Activated CD4-positive, CD25-positive, alpha-beta regulatory T cell treated with anti-CD3 and anti-CD28 coated beads, Interleukin-2, amount 50 U/mL, for 72 hours (primary cell): Measurements from ENCODE around the gene SEPHS1.
"Not testable (repeated sequence)": the region's sequence is repeated elsewhere in the genome, so short reads cannot be mapped to it uniquely, and the experiment has no call there.

Experiments used
- DNase-seq: peaks from one replicate; pipeline ENCODE4 v3.0.0; 2021

Gene SEPHS1, protein sequence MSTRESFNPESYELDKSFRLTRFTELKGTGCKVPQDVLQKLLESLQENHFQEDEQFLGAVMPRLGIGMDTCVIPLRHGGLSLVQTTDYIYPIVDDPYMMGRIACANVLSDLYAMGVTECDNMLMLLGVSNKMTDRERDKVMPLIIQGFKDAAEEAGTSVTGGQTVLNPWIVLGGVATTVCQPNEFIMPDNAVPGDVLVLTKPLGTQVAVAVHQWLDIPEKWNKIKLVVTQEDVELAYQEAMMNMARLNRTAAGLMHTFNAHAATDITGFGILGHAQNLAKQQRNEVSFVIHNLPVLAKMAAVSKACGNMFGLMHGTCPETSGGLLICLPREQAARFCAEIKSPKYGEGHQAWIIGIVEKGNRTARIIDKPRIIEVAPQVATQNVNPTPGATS

DNA sequence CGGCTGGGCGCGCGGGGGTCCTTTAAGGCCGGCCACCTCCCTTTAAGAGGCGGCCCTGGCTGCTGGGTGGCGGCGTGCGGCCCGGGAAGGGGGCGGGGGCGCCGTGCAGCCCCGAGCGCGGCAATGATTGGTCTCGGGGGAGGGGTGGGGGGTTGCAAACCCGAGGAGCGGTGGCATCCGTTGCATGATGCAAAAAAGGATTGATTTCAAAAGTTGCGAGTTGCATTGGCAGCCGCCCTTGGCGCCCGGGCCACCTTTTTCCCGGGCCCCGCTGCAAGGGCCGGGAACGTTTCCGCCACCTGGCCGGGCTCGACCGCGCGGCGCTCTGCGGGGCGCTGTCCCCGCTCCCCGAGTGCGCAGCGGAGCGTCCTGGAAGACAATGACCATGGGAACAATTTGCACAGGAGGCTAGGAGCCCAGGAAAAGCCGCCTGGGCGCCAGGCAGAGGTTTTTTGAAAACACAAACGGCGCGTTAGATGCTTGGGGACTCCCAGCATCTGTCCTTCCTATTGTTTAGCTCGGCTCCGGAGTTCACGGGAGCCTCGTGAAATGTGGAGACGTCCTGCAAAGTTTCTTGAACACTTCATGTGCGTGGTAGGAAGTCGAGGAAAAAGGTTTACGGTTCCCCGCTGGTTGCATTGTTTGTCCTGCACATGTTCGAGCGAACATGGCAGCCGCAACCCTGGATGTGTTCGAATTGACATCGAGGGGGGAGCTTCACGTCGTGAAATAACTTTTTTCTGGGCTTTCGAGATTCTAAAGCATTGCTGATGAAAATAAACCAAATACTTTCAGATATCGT lies at the start of gene SEPHS1:
Gene SEPHS1 (minus strand): TSS at position 78 of the 802 bp plus-strand sequence. CDS start 3,343 bp downstream, outside the sequence.
- DNase-seq = peak; percentile 69

DNA sequence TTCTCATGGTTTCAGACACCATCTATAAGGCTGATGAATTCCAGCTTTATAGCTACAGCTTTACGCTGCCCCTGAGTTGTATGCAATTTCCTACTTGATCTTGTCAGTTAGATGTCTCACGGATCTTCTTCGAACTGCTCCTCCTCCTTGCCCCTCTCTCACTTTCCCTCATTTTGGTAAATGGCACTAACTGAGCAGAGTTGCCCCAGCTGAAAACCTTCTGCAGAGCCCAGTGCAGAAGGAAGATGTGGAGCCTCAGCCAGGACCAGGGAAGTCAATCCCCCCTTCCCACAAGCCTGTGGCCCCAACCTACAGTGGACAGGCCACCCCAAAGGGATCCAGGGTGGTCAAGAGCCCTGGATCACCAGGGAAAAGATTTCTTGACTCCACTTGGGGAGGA lies 49.0 kb upstream of the SEPHS1 start:
- DNase-seq = no peak

DNA sequence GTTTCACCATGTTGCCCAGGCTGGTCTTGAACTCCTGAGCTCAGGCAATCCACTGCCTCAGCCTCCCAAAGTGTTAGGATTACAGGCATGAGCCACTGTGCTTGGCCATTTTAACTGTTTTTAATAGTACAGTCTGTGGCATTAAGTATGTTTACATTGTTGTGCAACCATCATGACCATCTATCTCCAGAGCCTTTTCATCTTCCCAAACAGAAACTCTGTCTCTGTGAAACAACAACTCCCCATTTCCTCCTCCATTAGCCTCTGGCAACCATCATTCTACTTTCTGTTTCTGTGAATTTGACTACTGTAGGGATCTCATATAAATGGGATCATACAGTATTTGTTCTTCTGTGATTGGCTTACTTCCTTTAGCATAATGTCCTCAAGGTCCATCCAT lies 48.3 kb upstream of the SEPHS1 start:
- DNase-seq = no peak

DNA sequence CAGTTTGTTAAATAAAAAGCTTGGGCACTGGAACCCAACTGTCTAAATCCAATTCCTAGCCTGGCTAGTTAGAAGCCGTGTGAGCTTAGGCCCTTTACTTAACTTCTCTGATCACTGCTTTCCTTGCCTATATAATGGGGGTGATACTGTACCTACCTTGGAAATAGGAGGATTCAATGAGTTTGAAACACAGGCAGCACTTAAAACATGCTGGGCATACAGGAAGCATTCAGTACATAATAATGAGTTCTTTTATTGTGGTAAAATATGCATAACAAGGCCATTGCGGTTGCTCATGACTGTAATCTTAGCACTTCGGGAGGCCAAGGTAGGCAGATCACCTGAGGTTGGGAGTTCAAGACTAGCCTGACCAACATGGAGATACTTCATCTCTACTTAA lies 47.4 kb upstream of the SEPHS1 start:
- DNase-seq = no peak

DNA sequence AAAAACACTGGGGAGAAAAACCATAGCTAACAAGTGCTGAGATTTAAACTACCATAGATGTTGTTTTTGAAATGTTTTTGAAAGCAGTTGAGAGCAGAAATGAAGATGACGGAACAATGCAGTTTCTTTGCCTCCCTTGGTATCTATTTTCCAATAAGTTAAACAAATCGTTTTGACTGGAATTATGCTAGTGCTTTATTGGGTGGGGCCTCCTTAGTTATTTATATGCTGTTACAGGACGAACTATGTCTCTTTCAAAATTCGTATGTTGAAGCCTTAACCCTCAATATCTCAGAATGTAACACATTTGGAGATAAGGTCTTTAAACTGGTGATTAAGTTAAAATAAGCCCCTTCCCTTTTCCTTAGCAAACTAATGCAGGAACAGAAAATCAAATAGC lies 45.5 kb upstream of the SEPHS1 start:
- no peak for DNase-seq

DNA sequence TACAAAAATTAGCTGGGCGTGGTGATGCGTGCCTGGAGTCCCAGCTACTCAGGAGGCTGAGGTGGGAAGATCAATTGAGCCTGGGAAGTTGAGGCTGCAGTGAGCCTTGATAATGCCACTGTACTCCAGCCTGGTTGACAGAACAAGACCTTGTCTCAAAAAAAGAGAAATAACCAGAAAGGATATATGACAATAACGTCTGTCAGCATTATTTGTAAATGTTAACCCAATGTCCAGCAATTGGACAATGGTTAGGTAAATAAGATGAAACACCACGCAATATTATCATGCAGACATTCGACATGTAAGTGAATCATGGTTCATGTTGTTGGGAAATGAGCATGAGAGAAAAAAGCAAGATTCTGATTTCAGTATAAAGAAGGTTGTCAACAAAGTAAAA lies 44.6 kb upstream of the SEPHS1 start:
- no peak for DNase-seq

DNA sequence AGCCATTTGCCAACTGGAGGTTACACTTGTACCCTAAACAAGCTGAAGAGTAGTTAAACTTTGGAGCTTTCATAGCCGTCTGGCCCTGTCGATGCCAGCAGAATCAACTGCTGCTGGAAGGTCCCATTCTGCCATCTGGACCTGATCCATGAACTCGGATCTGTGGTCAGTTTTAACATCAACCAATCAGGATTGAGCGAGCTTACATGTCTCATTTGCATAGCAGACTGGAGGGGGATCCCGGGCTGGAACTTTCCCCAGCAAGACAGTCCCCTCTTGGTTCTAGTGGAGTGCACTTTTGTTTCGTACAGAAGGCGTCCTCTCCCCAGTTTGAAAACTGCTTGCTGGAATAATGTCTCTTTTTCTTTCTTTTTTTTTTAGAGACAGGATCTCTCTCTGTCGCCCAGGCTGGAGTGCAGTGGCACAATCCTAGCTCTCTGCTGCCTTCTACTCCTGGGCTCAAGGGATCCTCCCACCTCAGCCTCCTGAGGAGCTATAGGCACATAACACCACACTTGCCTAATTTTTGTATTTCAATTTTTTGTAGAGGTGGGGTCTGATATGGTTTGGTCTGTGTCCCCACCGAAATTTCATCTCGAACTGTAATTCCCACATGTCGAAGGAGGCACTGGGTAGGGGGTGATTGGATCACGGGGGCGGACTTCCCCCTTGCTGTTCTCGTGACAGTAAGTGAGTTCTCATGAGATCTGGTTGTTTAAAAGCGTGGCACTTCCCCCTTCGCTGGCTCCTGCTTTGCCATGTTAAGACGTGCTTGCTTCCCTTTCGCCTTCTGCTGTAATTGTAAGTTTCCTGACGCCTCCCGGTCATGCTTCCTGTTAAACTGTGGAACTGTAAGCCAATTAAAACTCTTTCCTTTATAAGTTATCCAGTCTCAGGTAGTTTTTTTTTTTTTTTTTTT lies 42.8 kb upstream of the SEPHS1 start:
- DNase-seq = no peak

DNA sequence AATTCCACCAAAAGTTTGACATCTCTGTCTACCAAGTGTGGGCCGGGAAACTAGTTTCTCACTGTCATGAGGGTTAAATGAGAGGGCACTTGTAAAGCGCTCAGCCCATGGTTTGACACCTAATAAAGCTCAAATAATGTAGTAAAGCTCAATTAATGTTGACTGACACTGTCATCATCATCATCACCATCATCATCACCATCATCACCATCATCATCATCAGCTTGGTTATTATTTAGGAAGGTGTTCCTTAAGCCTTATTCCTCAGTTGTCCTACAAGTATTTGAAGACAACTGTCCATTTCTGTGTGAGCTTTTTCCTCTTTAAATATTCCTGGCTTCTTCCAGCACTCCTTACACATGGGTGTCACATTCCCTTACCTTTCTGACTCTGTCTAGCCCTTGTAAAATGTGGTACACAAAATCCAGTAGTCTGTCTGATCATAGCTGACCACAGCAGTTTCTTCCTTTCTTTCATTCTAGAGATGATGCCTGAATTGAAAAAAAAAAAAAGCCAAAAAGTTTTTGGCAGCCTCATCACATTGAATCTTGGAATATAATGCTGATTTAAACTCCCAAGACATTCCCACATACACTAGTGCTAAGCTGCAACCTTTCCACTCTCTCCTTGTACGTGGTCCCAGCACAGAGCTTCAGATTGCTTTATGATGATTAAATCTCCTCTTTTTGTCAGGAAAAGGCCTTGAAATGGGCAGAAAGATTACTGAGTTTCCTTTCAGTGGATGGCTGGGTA lies 40.6 kb upstream of the SEPHS1 start:
- no peak for DNase-seq

DNA sequence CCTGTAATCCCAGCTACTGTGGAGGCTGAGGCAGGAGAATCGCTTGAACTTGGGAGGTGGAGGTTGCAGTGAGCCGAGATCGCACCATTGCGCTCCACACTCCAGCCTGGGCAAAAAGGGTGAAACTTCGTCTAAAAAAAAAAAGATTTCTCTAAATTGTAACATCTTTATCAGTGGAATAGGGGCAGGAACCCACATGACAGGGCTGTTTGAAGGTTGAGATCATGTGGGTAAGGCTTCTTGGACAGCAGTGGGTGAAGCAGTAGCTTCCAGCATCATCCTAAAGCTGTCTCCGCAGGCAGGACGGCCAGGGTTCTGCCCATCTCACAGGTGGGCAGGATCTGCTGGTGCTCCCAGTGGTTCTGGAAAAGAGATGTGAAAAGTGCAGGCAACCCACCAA lies 37.9 kb upstream of the SEPHS1 start:
- no peak for DNase-seq

DNA sequence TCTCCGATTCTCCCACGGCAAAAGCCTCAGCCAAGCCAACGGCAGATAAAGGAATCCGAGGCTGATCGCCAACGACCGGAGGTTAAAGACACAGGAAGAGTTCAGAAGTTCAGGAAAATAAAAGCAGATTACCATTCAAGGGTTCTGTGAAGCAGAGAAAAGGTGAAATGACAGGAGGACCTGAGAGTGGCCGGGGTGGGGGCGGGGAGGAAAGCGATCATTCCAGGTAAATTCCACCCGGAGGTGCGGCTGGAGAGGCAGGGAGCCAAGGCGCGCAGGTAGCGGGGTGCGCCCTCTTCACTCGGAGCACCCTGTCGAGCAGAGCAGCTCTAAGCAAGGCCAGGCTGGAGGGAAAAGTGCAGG lies 35.3 kb upstream of the SEPHS1 start:
- DNase-seq = no peak

DNA sequence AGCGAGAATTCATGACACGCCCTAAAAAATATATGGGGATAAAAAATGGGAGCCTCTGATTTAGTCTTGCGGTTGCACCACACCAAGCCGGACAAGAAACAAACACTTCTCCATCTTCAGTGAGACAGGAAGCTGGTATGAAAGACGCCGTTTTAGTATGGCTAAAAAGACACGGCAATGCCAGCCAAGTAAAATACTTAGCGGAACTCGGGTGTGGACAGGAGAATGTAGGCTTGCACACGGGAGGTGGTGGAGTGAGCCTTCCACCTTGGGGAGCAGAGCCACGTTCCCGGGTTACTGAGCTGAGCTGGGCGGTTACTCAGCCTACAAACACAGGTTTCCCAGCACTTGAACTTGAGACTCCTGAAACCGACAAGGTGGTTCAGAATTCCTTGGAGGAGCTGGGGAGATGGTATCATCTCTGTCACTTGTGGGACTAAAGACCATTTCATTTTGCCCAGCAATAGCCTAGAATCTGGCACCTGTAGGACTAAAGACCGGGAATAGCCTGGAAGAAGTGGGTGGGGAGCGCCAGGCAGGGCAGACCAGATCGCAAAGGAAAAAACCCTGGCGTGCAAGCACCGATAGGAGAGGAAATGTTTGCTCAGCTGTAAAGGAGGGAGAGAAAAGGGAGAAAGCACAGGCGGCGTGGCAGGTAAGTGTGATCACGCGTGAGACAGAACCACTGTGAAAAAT lies 34.8 kb upstream of the SEPHS1 start:
- no peak for DNase-seq

DNA sequence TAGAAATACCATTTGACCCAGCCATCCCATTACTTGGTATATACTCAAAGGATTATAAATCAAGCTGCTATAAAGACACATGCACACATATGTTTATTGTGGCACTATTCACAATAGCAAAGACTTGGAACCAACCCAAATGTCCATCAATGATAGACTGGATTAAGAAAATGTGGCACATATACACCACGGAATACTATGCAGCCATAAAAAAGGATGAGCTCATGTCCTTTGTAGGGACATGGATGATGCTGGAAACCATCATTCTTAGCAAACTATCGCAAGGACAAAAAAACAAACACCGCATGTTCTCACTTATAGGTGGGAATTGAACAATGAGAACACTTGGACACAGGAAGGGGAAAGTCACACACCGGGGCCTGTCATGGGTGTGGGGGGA lies 31.0 kb upstream of the SEPHS1 start:
- DNase-seq = not testable (repeated sequence)

DNA sequence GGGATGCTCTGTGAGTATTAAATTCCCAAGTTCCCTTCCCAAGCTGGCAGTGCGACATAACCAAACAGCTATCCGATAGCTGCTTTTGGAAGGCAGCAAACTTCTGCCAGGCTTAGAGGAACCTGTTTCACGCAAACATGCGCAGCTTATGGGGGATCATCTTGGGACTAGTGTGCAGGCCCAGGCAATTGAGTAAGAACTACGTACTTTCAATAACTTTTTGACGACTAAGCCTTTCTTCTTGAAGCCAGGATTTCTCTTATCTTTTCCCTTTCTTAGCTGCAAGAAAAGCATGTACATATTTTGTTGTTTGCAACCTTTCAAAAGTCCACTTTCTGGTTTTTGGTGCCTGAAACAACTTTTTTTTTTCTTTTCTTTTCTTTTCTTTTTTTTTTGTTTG lies 28.7 kb upstream of the SEPHS1 start:
- DNase-seq = no peak

DNA sequence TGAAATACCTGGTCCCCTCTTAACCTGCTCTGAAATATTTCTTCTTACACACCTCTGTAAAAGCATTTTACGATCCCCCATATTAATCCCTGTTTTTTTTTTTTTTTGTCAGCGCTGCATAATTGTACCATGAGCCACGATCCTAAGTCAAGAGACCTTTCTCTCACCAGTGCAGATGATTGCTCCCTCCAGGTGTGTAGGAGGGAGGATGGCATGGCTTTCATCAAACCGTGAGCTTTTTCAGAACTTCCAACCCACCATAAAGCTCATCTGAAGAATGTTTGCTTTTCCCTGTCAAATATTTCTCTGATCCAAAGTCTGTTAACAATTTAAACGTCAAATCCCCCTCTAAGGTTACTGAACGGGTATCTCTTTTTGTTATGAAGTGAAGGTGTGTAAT lies 28.2 kb upstream of the SEPHS1 start:
- DNase-seq = no peak

DNA sequence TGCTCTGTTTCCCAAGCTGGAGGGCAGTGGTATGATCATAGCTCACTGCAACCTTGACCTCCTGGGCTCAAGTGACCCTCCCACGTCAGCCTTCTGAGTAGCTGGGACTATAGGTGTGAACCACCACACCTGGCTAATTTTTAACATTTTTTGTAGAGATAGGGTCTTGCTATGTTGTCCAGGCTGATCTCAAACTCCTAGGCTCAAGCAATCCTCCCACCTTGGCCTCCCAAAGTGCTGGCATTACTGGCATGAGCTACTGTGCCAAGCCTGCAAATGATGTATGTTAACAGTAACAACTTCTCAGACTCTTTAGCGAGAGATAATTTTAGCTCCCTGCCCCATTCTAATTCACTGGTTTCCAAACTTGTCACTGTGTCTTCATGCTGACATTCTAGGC lies 27.7 kb upstream of the SEPHS1 start:
- DNase-seq = no peak

DNA sequence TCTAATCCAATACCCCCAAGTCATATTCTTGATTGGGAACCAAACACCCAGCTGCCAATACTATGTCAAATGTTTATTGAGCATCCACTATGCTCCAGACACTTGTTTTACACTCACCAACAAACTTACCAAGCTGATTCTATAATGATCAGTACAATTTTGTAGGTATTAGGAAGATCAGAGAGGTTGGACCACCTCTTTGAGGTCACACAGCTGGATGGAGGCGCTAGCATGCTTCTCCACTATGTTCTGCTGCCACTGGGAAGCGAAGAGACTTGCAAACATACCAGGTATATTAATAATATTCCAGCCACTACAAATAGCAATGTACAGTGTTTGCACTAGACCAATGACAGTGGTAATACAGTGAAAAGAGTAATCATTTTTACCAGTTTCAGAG lies 25.6 kb upstream of the SEPHS1 start:
- DNase-seq = no peak

DNA sequence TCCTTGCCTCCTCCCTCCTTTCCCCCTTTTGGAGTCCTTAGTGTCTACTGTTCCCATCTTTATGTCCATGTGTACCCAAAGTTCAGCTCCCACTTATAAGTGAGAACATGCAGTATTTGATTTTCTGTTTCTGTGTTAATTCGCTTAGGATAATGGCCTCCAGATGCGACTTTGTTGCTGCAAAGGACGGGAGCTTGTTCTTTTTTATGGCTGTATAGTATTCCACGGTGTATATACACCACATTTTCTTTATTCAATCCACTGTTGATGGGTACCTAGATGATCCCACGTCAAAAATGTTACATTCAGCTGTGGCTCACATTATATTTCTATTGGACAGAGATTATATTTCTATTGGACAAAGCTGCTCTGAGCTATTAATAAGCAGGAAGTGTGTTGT lies 24.4 kb upstream of the SEPHS1 start:
- DNase-seq = no peak

DNA sequence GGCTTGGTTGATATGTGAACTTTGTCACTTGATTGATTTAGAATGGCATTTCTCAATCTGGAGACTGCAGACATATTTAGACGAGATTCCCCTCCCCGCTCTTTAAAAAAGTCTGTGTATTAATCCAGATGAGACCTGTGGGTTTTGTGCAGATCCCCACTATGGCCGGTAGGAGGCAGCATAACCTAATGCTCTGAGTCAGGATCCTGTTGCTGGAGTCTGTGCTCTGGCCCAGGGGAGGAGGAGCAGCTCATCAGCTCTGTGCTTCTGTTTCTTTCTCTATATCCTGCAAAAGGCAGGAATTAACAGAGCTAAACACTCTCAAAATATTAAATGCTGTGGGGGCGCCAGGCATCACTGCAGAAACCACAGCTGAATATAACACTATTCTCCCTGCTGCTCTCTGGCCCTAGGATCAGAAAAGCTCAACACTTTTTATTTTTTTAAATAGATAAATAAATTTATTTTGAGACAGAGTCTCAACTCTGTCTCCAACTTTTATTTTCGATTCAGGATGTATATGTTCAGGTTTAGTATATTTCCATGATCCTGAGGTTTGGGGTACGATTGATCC lies 23.9 kb upstream of the SEPHS1 start:
- DNase-seq = peak; percentile 56

DNA sequence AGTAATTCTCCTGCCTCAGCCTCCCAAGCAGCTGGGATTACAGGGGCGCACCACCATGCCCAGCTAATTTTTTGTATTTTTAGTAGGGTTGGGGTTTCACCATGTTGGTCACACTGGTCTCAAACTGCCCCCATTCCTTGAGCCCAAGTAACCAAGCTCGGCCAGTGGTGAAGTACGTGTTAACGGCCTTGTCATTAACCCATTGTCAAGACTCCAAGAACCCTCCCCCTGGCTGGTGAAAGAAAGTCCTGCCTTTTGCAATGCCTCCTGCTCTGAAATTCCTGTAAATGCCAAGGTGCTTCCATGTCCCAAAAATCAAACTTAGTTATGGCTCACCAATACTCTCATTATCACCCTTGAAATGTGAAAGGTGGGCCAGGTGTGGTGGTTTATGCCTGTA lies 18.8 kb upstream of the SEPHS1 start:
- DNase-seq = no peak

DNA sequence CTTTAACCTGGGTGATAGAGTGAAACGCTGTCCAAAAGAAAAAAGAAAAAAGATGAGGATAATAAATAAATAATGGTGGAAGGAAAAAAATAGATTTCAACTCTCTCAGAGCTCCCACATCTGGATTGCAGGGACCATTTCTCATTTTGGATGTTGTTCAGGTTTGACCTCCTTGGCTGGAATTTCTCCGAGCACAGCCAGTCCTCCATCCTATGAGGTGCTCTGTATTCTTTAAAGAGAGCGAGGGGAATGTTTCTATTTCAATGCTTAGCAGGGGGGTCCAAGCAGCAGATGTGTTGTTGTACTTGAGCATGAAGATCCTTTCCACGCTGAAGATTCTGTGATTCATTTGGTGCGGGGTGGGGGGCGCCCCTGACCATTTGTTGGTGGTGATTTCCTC lies 17.7 kb upstream of the SEPHS1 start:
- DNase-seq = no peak

DNA sequence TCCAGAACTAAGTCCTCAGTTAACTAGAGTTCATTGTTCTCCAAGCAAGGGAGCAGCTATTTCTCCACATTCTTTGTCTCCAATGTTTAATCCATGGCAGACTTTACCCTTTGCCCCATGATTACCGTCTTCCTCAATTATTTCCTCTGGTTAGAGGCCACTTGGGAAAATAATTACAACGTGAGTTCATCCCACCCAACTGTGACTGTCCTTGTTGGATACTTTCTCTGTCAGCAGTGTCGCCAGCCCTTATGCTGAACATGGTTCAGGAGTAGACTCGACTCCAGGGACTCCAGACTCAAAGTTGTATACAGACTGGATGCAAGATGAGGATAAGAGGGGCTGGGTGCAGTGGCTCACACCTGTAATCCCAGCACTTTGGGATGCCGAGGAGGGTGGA lies 17.1 kb upstream of the SEPHS1 start:
- DNase-seq = no peak

DNA sequence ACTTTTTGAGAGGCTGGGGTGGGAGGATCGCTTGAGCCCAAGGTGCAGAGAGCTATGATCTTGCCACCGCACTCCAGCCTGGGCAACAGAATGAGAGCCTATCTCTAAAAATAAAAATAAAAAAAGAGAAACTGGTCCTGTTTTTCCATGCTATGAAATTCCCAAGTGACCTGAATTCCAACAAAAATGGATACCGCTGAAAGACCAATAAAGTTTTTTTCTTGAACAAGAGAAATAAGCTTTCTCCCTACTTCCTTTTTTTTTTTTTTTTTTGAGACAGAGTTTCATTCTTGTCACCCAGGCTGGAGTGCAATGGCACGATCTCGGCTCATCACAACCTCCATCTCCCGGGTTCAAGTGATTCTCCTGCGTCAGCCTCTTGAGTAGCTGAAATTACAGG lies 12.5 kb upstream of the SEPHS1 start:
- no peak for DNase-seq
